H1 (cell line): ENCODE data around the gene CDC42. TPM values are rescaled to one million over a fixed set of nuclear protein-coding genes. Genes with fewer than 3 reads are reported as not detected.

Experiments
- EZH2 ChIP-seq: fragments of 200-600 bp; sonication (generic); IDR thresholded peaks from 2 replicates; pipeline ENCODE4 v1.7.1; 2012; ENCODE audit warnings: low read depth, mild to moderate bottlenecking, moderate library complexity, low read length, inconsistent platforms; ENCODE audit not compliant: severe bottlenecking
- KDM5A ChIP-seq: fragments of 200-600 bp; IDR thresholded peaks from 2 replicates; pipeline ENCODE4 v1.7.1; 2012; ENCODE audit warnings: mild to moderate bottlenecking, low read length, inconsistent platforms, mixed read lengths
- NANOG ChIP-seq: IDR thresholded peaks from 2 replicates; pipeline ENCODE4 v1.6.1; 2011; ENCODE audit warnings: low read length, low read depth, mild to moderate bottlenecking, inconsistent platforms; ENCODE audit not compliant: insufficient read depth, poor library complexity, severe bottlenecking
- RXRA ChIP-seq: IDR thresholded peaks from 2 replicates; pipeline ENCODE4 v1.6.1; 2011; ENCODE audit warnings: low read depth, mild to moderate bottlenecking, low read length, moderate library complexity; ENCODE audit not compliant: insufficient read depth
- SIN3A ChIP-seq, 2 experiments: IDR thresholded peaks in 1 of 2; conservative IDR thresholded peaks in 1 of 2; 2 replicates each; pipeline ENCODE4 v1.6.1; 2011 to 2012; ENCODE audit warnings: low read length in 2 of 2, improper control_type of control experiment in 1 of 2, low read depth in 1 of 2, mild to moderate bottlenecking in 1 of 2
- SP2 ChIP-seq: IDR thresholded peaks from 2 replicates; pipeline ENCODE4 v1.6.1; 2012; ENCODE audit warnings: mild to moderate bottlenecking, low read length, inconsistent platforms
- SP4 ChIP-seq: IDR thresholded peaks from 2 replicates; pipeline ENCODE4 v1.6.1; 2012; ENCODE audit warnings: low read length, inconsistent platforms
- polyA plus RNA-seq, 7 experiments: library from polyadenylated mRNA; depleted of rRNA in 3 of 7; stranded (reverse) in 5 of 7; unstranded in 2 of 7; fragments of >200 nt in 5 of 7; fragments of 200-250 nt in 2 of 7; gene quantifications; 1 replicate in 5 of 7; 2 replicates in 1 of 7; 4 replicates in 1 of 7; pipeline versions ENCODE4 v1.2.1 to v1.2.3, GENCODE V29; 2011 to 2013; ENCODE audit warnings: missing spikeins in 2 of 7, mixed read lengths in 2 of 7
- total RNA-seq: library from RNA; stranded (reverse); fragmentation: NEBNext Ultra II Directional; extraction: Animal tissue kit (Norgen Biotek cat#: 25700); gene quantifications from 2 replicates; pipeline ENCODE4 v1.2.1, GENCODE V29; 2021
- TF ChIP-seq, protein P1 (sequence below): fragments of 300-600 bp; sonication (generic); IDR thresholded peaks from 2 replicates; pipeline ENCODE4 v1.7.1; 2012; ENCODE audit warnings: low read length, moderate library complexity, mild to moderate bottlenecking, inconsistent platforms; ENCODE audit not compliant: insufficient replicate concordance
- TF ChIP-seq, protein P2 (sequence below): IDR thresholded peaks from 2 replicates; pipeline ENCODE4 v1.6.1; 2012; ENCODE audit warnings: low read length, inconsistent platforms

Gene CDC42
- total and polyA plus RNA-seq, 2 of the 8 experiments (the other 6 are each of a cell fraction or from before 2014, with no cell fraction given): 110 to 179 TPM

DNA sequence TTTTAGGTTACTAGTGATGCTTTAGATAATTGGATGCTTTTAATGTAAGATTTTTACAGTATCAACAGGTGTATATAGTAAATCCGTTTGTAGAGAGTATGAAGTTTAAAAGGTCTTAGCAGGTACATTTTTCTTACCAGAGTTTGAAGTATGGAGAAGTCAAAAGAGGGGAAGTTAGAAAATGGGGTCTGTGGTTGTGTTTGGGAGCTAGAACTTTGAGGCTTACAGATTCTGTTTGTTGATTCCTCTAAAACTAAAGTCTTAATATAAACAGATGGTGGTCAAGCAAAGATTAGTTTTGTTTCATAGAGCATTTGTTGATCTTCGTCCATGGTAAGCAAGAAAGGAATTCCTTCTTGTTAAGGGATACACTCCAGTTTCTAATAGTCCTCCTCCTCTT, 35.8 kb downstream of the CDC42 start (continued):
- TF ChIP-seq, protein P1, sequence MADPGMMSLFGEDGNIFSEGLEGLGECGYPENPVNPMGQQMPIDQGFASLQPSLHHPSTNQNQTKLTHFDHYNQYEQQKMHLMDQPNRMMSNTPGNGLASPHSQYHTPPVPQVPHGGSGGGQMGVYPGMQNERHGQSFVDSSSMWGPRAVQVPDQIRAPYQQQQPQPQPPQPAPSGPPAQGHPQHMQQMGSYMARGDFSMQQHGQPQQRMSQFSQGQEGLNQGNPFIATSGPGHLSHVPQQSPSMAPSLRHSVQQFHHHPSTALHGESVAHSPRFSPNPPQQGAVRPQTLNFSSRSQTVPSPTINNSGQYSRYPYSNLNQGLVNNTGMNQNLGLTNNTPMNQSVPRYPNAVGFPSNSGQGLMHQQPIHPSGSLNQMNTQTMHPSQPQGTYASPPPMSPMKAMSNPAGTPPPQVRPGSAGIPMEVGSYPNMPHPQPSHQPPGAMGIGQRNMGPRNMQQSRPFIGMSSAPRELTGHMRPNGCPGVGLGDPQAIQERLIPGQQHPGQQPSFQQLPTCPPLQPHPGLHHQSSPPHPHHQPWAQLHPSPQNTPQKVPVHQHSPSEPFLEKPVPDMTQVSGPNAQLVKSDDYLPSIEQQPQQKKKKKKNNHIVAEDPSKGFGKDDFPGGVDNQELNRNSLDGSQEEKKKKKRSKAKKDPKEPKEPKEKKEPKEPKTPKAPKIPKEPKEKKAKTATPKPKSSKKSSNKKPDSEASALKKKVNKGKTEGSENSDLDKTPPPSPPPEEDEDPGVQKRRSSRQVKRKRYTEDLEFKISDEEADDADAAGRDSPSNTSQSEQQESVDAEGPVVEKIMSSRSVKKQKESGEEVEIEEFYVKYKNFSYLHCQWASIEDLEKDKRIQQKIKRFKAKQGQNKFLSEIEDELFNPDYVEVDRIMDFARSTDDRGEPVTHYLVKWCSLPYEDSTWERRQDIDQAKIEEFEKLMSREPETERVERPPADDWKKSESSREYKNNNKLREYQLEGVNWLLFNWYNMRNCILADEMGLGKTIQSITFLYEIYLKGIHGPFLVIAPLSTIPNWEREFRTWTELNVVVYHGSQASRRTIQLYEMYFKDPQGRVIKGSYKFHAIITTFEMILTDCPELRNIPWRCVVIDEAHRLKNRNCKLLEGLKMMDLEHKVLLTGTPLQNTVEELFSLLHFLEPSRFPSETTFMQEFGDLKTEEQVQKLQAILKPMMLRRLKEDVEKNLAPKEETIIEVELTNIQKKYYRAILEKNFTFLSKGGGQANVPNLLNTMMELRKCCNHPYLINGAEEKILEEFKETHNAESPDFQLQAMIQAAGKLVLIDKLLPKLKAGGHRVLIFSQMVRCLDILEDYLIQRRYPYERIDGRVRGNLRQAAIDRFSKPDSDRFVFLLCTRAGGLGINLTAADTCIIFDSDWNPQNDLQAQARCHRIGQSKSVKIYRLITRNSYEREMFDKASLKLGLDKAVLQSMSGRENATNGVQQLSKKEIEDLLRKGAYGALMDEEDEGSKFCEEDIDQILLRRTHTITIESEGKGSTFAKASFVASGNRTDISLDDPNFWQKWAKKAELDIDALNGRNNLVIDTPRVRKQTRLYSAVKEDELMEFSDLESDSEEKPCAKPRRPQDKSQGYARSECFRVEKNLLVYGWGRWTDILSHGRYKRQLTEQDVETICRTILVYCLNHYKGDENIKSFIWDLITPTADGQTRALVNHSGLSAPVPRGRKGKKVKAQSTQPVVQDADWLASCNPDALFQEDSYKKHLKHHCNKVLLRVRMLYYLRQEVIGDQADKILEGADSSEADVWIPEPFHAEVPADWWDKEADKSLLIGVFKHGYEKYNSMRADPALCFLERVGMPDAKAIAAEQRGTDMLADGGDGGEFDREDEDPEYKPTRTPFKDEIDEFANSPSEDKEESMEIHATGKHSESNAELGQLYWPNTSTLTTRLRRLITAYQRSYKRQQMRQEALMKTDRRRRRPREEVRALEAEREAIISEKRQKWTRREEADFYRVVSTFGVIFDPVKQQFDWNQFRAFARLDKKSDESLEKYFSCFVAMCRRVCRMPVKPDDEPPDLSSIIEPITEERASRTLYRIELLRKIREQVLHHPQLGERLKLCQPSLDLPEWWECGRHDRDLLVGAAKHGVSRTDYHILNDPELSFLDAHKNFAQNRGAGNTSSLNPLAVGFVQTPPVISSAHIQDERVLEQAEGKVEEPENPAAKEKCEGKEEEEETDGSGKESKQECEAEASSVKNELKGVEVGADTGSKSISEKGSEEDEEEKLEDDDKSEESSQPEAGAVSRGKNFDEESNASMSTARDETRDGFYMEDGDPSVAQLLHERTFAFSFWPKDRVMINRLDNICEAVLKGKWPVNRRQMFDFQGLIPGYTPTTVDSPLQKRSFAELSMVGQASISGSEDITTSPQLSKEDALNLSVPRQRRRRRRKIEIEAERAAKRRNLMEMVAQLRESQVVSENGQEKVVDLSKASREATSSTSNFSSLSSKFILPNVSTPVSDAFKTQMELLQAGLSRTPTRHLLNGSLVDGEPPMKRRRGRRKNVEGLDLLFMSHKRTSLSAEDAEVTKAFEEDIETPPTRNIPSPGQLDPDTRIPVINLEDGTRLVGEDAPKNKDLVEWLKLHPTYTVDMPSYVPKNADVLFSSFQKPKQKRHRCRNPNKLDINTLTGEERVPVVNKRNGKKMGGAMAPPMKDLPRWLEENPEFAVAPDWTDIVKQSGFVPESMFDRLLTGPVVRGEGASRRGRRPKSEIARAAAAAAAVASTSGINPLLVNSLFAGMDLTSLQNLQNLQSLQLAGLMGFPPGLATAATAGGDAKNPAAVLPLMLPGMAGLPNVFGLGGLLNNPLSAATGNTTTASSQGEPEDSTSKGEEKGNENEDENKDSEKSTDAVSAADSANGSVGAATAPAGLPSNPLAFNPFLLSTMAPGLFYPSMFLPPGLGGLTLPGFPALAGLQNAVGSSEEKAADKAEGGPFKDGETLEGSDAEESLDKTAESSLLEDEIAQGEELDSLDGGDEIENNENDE: no peak
- TF ChIP-seq, protein P2, sequence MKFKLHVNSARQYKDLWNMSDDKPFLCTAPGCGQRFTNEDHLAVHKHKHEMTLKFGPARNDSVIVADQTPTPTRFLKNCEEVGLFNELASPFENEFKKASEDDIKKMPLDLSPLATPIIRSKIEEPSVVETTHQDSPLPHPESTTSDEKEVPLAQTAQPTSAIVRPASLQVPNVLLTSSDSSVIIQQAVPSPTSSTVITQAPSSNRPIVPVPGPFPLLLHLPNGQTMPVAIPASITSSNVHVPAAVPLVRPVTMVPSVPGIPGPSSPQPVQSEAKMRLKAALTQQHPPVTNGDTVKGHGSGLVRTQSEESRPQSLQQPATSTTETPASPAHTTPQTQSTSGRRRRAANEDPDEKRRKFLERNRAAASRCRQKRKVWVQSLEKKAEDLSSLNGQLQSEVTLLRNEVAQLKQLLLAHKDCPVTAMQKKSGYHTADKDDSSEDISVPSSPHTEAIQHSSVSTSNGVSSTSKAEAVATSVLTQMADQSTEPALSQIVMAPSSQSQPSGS: no peak
- TF ChIP-seq RXRA: no peak
- no peak for TF ChIP-seq SP4
- no peak for TF ChIP-seq SIN3A (conservative IDR thresholded peaks at IDR 0.05 in 1 of 2, IDR thresholded peaks at IDR 0.05 in 1 of 2; ENCODE audit: low read depth in 1 of 2, low read length in 2 of 2)
- TF ChIP-seq NANOG: no peak
- no peak for TF ChIP-seq KDM5A
- no peak for TF ChIP-seq EZH2
- no peak for TF ChIP-seq SP2
